Colonic mucosa (tissue), 4 donors: ENCODE measurements around the gene SLC44A1. TPM values are rescaled to one million over a fixed set of nuclear protein-coding genes. Genes with fewer than 3 reads are reported as not detected.

Source experiments
- DNase-seq: peaks from one replicate; pipeline ENCODE4 v3.0.0-alpha.2; 2020
- H3K27ac ChIP-seq: fragments of 200-600 bp; one replicate; pipeline ENCODE4 v1.8.0; 2021
- H3K27me3 ChIP-seq: fragments of 200-600 bp; one replicate; pipeline ENCODE4 v1.8.0; 2021
- H3K36me3 ChIP-seq: fragments of 200-600 bp; one replicate; pipeline ENCODE4 v1.8.0; 2021
- H3K4me1 ChIP-seq: fragments of 200-600 bp; one replicate; pipeline ENCODE4 v1.8.0; 2021; ENCODE audit warnings: mild to moderate bottlenecking
- H3K4me3 ChIP-seq: fragments of 200-600 bp; one replicate; pipeline ENCODE4 v1.8.0; 2021
- H3K9ac ChIP-seq, 2 donors: one replicate each; pipeline ENCODE4 v1.7.0; 2013; ENCODE audit warnings: control low read depth in 2 of 2, low read depth in 2 of 2, low read length in 2 of 2
- H3K9me3 ChIP-seq: fragments of 200-600 bp; one replicate; pipeline ENCODE4 v1.8.0; 2021
- CTCF ChIP-seq: fragments of 200-600 bp; IDR thresholded peaks from one replicate; pipeline ENCODE4 v1.8.0; 2022; ENCODE audit warnings: antibody characterized with exemption, mild to moderate bottlenecking
- intact Hi-C: fragments of 100-400 bp; cut with DNase I; formaldehyde crosslinking; loops from one replicate; pipeline ENCODE4 v1.14.1; 2022
- total RNA-seq, 2 donors: library from RNA; stranded (reverse); fragmentation: NEBNext Ultra II Directional in 1 of 2; extraction: Animal tissue kit (Norgen Biotek cat#: 25700) in 1 of 2; gene quantifications; one replicate each; pipeline ENCODE4 v1.2.1, GENCODE V29; 2021
- donor health status: healthy.
- donor health status: DM: no; HTN: no; CAD: no.
- donor health status: DM: no; HTN: no; CAD: no.

Gene SLC44A1
- total RNA-seq, 2 donors from 2014 or later = 151 to 180 TPM

- no peak for DNase-seq
- TF ChIP-seq CTCF = no peak
- Histone ChIP-seq H3K27me3 (no peaks in the 10 kb centered on the region), H3K9ac (no peak overlapping the region), H3K27ac (no peak overlapping the region), H3K4me1 (peaks cover 8% of the 10 kb centered on the region), H3K36me3 (no peaks in the 10 kb centered on the region), H3K4me3 (no peak overlapping the region), H3K9me3 (no peaks in the 10 kb centered on the region)
- intact Hi-C loops = no loop called here
Measured at GRCh38 chr9:105286098-105286497, 41.6 kb downstream of the SLC44A1 start.

GRCh38 chr9:105289305-105289704 is 44.9 kb downstream of the SLC44A1 start:
- Histone ChIP-seq H3K9ac (no peak overlapping the region), H3K4me3 (no peak overlapping the region), H3K36me3 (no peaks in the 10 kb centered on the region), H3K4me1 (peaks cover 3% of the 10 kb centered on the region), H3K27me3 (no peaks in the 10 kb centered on the region), H3K9me3 (no peaks in the 10 kb centered on the region), H3K27ac (no peak overlapping the region)
- no peak for TF ChIP-seq CTCF
- intact Hi-C loops = no loop called here
- DNase-seq = no peak

- Histone ChIP-seq H3K36me3 (no peaks in the 10 kb centered on the region), H3K27ac (no peak overlapping the region), H3K4me1 (peaks cover 3% of the 10 kb centered on the region), H3K9me3 (no peaks in the 10 kb centered on the region), H3K9ac (no peak overlapping the region), H3K27me3 (no peaks in the 10 kb centered on the region), H3K4me3 (no peak overlapping the region)
- no peak for TF ChIP-seq CTCF
- intact Hi-C loops = no loop called here
- no peak for DNase-seq
Measured at GRCh38 chr9:105290418-105290817, 46.0 kb downstream of the SLC44A1 start.

- intact Hi-C loops = no loop called here
- Histone ChIP-seq H3K4me1 (peaks cover 3% of the 10 kb centered on the region), H3K9me3 (no peaks in the 10 kb centered on the region), H3K4me3 (no peak overlapping the region), H3K27me3 (no peaks in the 10 kb centered on the region), H3K36me3 (no peaks in the 10 kb centered on the region), H3K27ac (no peak overlapping the region), H3K9ac (no peak overlapping the region)
- TF ChIP-seq CTCF = no peak
- DNase-seq = no peak
Measured at GRCh38 chr9:105290954-105291353, 46.5 kb downstream of the SLC44A1 start.

GRCh38 chr9:105291422-105291859 is 47.0 kb downstream of the SLC44A1 start:
- no peak for TF ChIP-seq CTCF

GRCh38 chr9:105291938-105292337 is 47.5 kb downstream of the SLC44A1 start:
- intact Hi-C loops = no loop called here
- H3K27me3 ChIP-seq = no peaks in the 10 kb centered on the region
- no peaks in the 10 kb centered on the region for H3K4me1 ChIP-seq
- TF ChIP-seq CTCF = no peak
- no peaks in the 10 kb centered on the region for H3K9me3 ChIP-seq
- H3K36me3 ChIP-seq = no peaks in the 10 kb centered on the region
- no peak overlapping the region for H3K4me3 ChIP-seq
- H3K9ac ChIP-seq = no peak overlapping the region
- no peak overlapping the region for H3K27ac ChIP-seq
- DNase-seq = no peak

More at GRCh38 chr9:105291422-105291859, 47.0 kb downstream of the SLC44A1 start:
- intact Hi-C loops = no loop called here
- Histone ChIP-seq H3K9ac (no peak overlapping the region), H3K4me1 (peaks cover under 1% of the 10 kb centered on the region), H3K27me3 (no peaks in the 10 kb centered on the region), H3K36me3 (no peaks in the 10 kb centered on the region), H3K9me3 (no peaks in the 10 kb centered on the region), H3K4me3 (no peak overlapping the region), H3K27ac (no peak overlapping the region)
- no peak for DNase-seq
